ENCODE data around the gene CLCNKA.
"Not testable (repeated sequence)": the region's sequence is repeated elsewhere in the genome, so short reads cannot be mapped to it uniquely, and the experiment has no call there.

The CLCNKA gene

GRCh38 chr1:16017461-16018303, 4.2 kb upstream of the CLCNKA start, which contains the start of gene HSPB7:
Gene HSPB7, minus strand, starts transcription at chr1:16018043. Its CDS starts 80 bp downstream, at chr1:16017963.
- DNase-seq: peak; percentile 76

- DNase-seq: peak; percentile 9
These were observed 3.5 kb upstream of the CLCNKA start for GRCh38 chr1:16018308-16018707.

- DNase-seq: no peak
These were observed 2.8 kb upstream of the CLCNKA start for GRCh38 chr1:16018749-16019643.

GRCh38 chr1:16019644-16020277, 2.1 kb upstream of the CLCNKA start:
- peak; percentile 48 for DNase-seq

DNA sequence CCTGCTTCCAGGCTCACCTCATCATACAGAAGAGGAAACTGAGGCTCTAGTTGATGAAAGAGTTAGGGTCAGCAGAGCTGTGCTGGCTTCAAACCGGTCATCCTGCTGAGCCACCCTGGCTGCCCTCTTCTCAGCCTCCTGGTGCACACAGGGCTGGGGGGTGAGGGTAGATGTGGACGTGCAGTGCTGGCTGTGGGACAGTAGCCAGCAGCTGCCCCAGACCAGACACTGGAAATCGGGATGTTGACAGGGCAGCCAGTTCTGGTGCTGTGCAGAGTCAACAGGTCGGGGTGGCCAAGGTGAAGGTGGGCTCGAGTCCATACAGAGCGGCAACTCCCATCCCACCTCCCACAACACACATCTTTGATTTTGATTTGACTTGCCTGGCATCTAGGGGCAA, 1.5 kb upstream of the CLCNKA start:
- DNase-seq: no peak

GRCh38 chr1:16020878-16021277, 958 bp upstream of the CLCNKA start:
- not testable (repeated sequence) for DNase-seq

GRCh38 chr1:16022393-16022792, 557 bp downstream of the CLCNKA start:
- no peak for DNase-seq

GRCh38 chr1:16023050-16023653, 1.3 kb downstream of the CLCNKA start:
- DNase-seq: no peak

GRCh38 chr1:16026302-16026701, 4.5 kb downstream of the CLCNKA start:
- not testable (repeated sequence) for DNase-seq

DNA sequence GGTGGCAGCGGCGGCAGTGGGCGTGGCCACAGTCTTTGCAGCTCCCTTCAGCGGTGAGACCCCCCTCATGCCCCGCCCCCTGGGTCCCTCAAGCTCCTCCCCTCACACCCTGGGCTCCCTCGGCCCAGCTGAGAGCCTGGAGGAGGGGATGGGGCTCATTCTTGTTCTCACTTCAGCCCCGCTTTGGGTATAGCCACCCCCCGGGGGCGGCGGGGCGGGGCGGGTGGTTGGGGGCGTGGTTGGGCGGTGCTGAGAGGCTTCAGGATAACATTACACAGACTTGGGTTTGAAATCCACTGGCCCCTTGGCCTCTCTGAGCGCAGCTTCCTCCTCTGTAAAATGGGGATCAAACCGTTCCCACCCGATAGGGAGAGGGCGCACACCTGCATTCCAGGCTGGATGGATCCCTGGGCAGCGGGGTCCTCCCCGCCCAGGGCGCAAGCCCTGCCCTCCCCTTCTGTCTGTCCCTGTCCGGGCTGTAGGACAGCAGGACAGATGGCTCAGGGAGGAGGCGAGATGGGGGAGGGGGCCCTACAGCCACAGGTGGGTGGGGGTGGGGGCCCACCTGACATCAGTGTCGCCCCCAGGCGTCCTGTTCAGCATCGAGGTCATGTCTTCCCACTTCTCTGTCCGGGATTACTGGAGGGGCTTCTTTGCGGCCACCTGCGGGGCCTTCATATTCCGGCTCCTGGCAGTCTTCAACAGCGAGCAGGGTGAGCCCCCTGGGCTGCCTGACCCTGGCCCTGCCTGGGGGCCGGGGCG, 5.1 kb downstream of the CLCNKA start:
- peak; percentile 44 for DNase-seq

- DNase-seq: no peak
These were observed 6.6 kb downstream of the CLCNKA start for GRCh38 chr1:16028237-16029002.

DNA sequence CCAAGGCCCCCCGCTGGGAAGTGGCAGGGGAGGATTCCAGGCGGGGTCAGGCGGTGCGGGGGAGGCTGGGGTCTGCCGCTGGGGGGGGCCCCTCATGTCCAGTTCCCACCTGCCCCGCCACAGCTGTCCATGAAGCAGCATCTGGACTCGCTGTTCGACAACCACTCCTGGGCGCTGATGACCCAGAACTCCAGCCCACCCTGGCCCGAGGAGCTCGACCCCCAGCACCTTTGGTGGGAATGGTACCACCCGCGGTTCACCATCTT, 7.1 kb downstream of the CLCNKA start:
- DNase-seq: not testable (repeated sequence)

DNA sequence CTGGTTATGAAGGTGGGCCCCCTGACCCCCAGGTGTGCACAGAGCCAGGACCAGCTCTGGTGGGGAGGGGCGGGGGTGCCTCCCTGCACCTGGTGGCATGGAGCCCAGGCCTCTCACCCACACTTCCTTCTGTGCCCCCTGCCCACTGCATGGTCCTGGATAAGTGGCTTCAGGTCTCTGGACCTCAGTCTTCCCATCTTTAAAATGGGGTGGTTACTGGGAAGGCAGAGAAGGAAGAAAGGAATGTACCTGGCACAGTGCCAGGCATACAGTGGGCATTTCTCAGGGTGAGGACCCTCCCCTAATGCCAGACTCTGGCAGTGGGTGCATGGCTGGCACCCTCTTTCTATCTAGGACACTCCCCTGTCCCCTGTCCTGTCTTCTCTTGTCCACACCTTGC, 7.5 kb downstream of the CLCNKA start:
- DNase-seq: no peak

DNA sequence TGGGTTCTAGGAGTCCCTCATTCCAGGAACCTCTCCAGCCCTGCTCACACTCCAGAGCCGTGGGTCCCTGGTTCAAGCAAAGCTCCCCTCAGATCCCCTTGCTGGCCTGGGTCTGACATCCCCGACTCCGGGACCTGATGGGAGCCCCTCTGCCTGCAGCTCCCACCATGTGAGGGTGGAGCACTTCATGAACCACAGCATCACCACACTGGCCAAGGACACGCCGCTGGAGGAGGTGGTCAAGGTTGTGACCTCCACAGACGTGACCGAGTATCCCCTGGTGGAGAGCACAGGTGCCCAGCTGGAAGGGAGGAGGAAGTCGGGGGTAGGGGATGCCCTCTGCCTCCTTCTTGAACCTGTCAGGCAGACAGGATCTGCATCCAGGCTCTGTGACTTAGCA, 9.7 kb downstream of the CLCNKA start:
- no peak for DNase-seq

DNA sequence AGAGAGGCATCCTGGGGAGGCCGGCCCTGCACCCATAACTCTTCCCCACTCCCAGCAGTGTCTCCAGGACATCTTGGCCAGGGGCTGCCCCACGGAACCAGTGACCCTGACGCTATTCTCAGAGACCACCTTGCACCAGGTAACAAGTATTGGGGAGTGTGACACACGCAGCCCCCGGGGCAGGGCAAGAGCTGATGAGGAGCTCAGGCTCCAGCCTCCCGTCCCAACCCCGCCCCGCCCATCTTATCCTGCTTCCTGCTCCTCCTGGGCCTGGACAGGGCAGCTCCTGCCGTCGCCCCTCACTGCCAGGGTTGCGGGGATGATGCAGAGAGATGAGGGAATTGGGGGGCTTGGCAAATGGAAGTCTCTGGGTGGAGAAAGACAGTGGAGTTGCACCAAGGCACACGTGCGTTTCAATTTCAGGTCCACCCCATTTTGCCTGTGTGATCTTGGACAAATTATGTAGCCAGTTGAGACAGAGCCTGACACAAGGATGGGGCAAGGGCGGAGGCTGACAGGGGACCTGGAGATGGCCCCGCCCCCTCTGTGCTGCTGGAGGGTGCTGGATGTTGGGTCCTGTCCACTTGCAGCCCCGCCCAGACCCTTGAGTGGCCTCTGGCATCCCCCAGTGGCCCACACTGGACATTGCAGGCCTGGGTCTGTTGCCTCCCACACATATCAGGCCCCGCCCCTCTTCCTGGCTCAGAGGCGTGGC, 10.7 kb downstream of the CLCNKA start:
- peak; percentile 88 for DNase-seq

DNA sequence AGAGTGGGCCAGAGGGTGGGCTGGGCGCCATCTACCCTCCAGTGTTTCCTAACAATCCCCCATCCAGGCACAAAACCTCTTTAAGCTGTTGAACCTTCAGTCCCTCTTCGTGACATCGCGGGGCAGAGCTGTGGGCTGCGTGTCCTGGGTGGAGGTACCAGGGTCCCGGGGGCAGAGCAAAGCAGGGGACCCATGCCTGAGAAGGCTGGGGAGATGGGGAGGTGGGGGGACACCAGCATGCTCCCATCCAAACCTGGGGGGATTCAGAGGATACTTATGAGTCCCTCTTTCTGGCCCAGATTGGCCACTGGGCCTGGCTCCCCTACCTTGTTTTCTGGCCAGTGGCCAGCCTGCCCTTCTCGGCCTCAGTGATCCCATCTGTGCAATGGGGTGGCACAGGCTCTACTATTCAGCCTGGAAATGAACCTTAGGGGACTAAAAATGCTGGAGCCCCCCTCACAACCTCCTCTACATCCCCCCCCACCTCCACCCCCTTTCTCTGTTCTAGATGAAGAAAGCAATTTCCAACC, 11.3 kb downstream of the CLCNKA start:
- not testable (repeated sequence) for DNase-seq

GRCh38 chr1:16036461-16036860, 14.6 kb downstream of the CLCNKA start:
- not testable (repeated sequence) for DNase-seq

DNA sequence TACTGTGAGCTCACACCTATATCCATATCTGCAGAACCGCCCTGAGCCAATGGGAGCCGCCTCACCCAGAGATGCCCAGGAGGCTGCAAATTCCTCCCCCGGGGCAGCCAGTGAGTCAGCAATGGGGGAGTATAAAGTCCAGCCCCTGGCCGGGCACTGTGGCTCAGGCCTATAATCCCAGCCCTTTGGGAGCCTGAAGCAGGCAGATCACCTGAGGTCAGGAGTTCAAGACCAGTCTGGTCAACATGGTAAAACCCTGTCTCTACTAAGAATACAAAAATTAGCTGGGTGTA, 16.7 kb downstream of the CLCNKA start:
- no peak for DNase-seq

DNA sequence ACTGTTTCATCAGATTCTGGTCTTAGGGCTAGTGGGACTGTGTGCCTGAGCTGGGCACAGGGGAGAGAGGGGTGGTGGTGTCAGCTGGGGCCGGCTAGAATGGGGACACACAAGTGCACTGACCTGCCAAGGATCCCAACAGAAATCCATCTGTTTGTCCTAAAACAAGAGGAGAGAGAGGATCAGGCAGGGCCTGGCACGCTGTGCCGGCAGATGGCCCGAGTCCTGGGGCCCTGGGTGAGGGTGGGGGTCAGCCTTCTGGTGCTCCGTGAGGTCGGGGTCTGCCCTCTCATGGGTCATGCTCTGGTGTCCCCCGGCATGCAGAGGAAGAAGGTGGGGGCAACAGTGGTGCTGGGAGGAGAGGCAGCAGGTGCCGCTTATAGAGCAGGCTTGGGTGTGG, 18.0 kb downstream of the CLCNKA start:
- not testable (repeated sequence) for DNase-seq

GRCh38 chr1:16041200-16041599, 19.4 kb downstream of the CLCNKA start:
- no peak for DNase-seq
